ENCODE data around the gene CORO2B. TPM values are rescaled to one million over a fixed set of nuclear protein-coding genes. Genes with fewer than 3 reads are reported as not detected.
A peak's percentile ranks its signal among the peaks of the same experiment; 100 is the strongest.

The CORO2B gene
- total and polyA plus RNA-seq, 9 of the 15 experiments (the other 6 are each of a cell fraction or from before 2014, with no cell fraction given): not detected

GRCh38 chr15:68594533-68595259 is 15.9 kb downstream of the CORO2B start:
- Histone ChIP-seq H3K27me3 (ENCODE audit: control insufficient read depth in 2 of 2, insufficient read depth in 2 of 2, low read length in 2 of 2) (peaks cover 4 to 56% of the 10 kb centered on the region in 2 experiments; a peak in 3 of 5 replicates), H3K9me1 (ENCODE audit: control insufficient read depth, insufficient read depth, low read length) (no peaks in the 10 kb centered on the region), H3K4me3 (no peak overlapping the region), H3K9me3 (replicated peaks; ENCODE audit: control insufficient read depth, insufficient read depth, low read depth, low read length) (no peaks in the 10 kb centered on the region), H4K20me1 (replicated peaks; ENCODE audit: control insufficient read depth, insufficient read depth, low read length) (no peaks in the 10 kb centered on the region), H3K79me2 (ENCODE audit: control insufficient read depth, insufficient read depth, low read length) (no peaks in the 10 kb centered on the region), H3K4me2 (ENCODE audit: insufficient read depth, low read length) (no peak overlapping the region), H3K36me3 (ENCODE audit: control insufficient read depth, insufficient read depth, low read length) (no peaks in the 10 kb centered on the region), H2AFZ (ENCODE audit: low read depth, low read length) (no peak overlapping the region), H3K27ac (ENCODE audit: extremely low read depth, low read depth, low read length) (no peak overlapping the region), H3K4me1 (replicated peaks in 1 of 2; ENCODE audit: control insufficient read depth in 2 of 2, insufficient read depth in 2 of 2, low read length in 2 of 2) (no peaks in the 10 kb centered on the region), H3K9ac (ENCODE audit: insufficient read depth in 1 of 2, low read depth in 2 of 2, low read length in 2 of 2) (no peak overlapping the region)
- no peak for FAIRE-seq
- ChIA-PET CTCF (ENCODE audit: low intra/inter-chr PET ratio) (no interaction called here), POLR2A (interaction anchor here (0.6 kb wide), 1 partner anchor 26 kb away, joined by 4 read pairs; no protein-coding TSS in a partner anchor)
- in situ Hi-C loops (cut with MboI) (no loop called here), intact Hi-C loops (cut with micrococcal nuclease) (no loop called here)
- ATAC-seq: no peak
- WGBS (ENCODE audit: insufficient coverage, low coverage, missing lambda C conversion rate): 0% methylated on average over 6 of the region's 6 CpGs
- no TSS peak for BruUV-seq (replicated peaks)
- no peak for DNase-seq (ENCODE audit: extremely low read depth in 1 of 4, low spot score in 3 of 4)
- no peak for TF ChIP-seq PTRF (tag; IDR thresholded peaks at IDR 0.05)
- TF ChIP-seq IRF9 (tag; IDR thresholded peaks at IDR 0.05): no peak
- TF ChIP-seq GTF2B (IDR thresholded peaks at IDR 0.05; ENCODE audit: extremely low read depth, insufficient read length): no peak
- no peak for TF ChIP-seq PKNOX1 (IDR thresholded peaks at IDR 0.05)
- TF ChIP-seq CHCHD3 (CRISPR knock-in tag; IDR thresholded peaks at IDR 0.05): no peak
- TF ChIP-seq KAT8 (IDR thresholded peaks at IDR 0.05; ENCODE audit: low read depth): no peak
- peak; percentile 19 for TF ChIP-seq RBM25 (IDR thresholded peaks at IDR 0.05; ENCODE audit: low read depth, low read length, severe bottlenecking)
- TF ChIP-seq CUX1 (CRISPR knock-in tag; IDR thresholded peaks at IDR 0.05): no peak
- no peak for TF ChIP-seq EZH2 (IDR thresholded peaks at IDR 0.05; ENCODE audit: borderline replicate concordance, low read depth, low read length)
- peak; percentile 18 for TF ChIP-seq ZFP36 (IDR thresholded peaks at IDR 0.05; ENCODE audit: low read depth, low read length, partially characterized antibody)

All from K562 (cell line).